ENCODE data around the gene ASB18. TPM values are rescaled to one million over a fixed set of nuclear protein-coding genes. Genes with fewer than 3 reads are reported as not detected.

Gene ASB18
- total RNA-seq, 1 experiment from 2014 or later = not detected

DNA sequence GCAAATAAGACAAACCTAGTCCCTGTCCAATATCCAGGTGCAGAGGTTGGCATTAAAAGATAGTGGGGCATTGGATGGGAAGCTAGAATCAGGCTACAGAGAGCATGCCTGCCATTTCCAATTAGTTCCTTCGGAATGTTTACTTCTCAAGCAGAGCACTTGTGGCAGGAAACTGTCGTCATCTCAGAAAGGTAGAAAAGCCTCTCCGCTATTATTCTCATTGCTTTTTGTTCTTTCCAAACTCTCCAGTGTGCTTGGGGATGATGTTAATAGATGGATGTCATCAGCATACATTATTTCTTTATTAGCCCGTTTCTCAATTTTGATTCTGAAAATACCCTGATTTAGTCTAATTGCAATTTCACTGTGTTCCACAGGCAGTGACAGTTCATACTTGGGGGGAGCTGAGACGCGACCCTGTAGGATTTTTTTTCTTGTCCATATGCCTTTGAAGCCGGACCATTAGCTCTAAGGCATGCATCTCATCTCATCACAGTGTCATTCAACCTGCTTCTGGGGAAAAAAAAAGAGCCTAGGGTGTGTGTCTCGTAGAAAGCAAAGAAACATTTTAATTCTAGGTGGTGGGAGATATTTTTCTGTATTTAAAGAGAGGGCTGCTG is 7.7 kb downstream of the ASB18 start:
- TF ChIP-seq, protein P1, sequence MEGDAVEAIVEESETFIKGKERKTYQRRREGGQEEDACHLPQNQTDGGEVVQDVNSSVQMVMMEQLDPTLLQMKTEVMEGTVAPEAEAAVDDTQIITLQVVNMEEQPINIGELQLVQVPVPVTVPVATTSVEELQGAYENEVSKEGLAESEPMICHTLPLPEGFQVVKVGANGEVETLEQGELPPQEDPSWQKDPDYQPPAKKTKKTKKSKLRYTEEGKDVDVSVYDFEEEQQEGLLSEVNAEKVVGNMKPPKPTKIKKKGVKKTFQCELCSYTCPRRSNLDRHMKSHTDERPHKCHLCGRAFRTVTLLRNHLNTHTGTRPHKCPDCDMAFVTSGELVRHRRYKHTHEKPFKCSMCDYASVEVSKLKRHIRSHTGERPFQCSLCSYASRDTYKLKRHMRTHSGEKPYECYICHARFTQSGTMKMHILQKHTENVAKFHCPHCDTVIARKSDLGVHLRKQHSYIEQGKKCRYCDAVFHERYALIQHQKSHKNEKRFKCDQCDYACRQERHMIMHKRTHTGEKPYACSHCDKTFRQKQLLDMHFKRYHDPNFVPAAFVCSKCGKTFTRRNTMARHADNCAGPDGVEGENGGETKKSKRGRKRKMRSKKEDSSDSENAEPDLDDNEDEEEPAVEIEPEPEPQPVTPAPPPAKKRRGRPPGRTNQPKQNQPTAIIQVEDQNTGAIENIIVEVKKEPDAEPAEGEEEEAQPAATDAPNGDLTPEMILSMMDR (IDR thresholded peaks at IDR 0.05; ENCODE audit: unreplicated experiment) = no peak
- Mint-ChIP-seq H3K4me1 (ENCODE audit: insufficient read depth, unreplicated experiment) (no peaks in the 10 kb centered on the region), H3K4me3 (ENCODE audit: unreplicated experiment) (no peak overlapping the region), H3K36me3 (ENCODE audit: insufficient read depth, unreplicated experiment) (no peaks in the 10 kb centered on the region), H3K27ac (ENCODE audit: low read depth, unreplicated experiment) (no peak overlapping the region), H3K9me3 (ENCODE audit: unreplicated experiment) (peaks cover 11% of the 10 kb centered on the region), H3K27me3 (ENCODE audit: insufficient read depth, unreplicated experiment) (peaks cover 57% of the 10 kb centered on the region)
- ChIA-PET CTCF (interaction anchor here (0.7 kb wide), 2 partner anchors 194 to 418 kb away, joined by 3 read pairs; no protein-coding TSS in a partner anchor), POLR2A (no interaction called here)
- intact Hi-C loops (cut with micrococcal nuclease) = no loop called here
- no peak for DNase-seq (ENCODE audit: unreplicated experiment)
- BruUV-seq (replicated peaks) = no TSS peak

DNA sequence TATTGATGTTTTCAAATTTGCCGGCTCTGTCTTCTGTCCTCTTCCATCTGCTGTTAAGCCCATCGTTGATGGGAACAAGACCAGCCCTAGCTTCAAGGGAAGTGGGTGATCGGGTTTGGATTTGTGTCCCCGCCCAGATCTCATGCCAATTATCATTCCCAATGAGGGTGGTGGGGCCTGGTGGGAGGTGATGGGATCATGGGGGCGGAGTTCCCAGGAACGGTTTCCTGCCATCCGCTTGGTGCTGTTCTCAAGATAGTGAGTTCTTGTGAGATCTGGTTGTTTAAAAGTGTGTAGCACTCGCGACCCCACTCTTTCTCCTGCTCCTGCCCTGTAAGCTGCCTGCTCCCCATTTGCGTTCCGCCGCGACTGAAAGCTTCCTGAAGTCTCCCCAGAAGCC is 9.5 kb downstream of the ASB18 start:
- peaks cover 50% of the 10 kb centered on the region for H3K27me3 Mint-ChIP-seq (ENCODE audit: insufficient read depth, unreplicated experiment)
- CTCF ChIA-PET = interaction anchor here (0.5 kb wide), 1 partner anchor 15 kb away, joined by 3 read pairs; no protein-coding TSS in a partner anchor
- POLR2A ChIA-PET = no interaction called here
- no peaks in the 10 kb centered on the region for H3K4me1 Mint-ChIP-seq (ENCODE audit: insufficient read depth, unreplicated experiment)
- H3K27ac Mint-ChIP-seq (ENCODE audit: low read depth, unreplicated experiment) = no peak overlapping the region
- intact Hi-C loops (cut with micrococcal nuclease) = no loop called here
- TF ChIP-seq, protein P1 (IDR thresholded peaks at IDR 0.05; ENCODE audit: unreplicated experiment) = no peak
- no TSS peak for BruUV-seq (replicated peaks)
- H3K4me3 Mint-ChIP-seq (ENCODE audit: unreplicated experiment) = no peak overlapping the region
- DNase-seq (ENCODE audit: unreplicated experiment) = no peak
- no peaks in the 10 kb centered on the region for H3K9me3 Mint-ChIP-seq (ENCODE audit: unreplicated experiment)
- H3K36me3 Mint-ChIP-seq (ENCODE audit: insufficient read depth, unreplicated experiment) = no peaks in the 10 kb centered on the region

DNA sequence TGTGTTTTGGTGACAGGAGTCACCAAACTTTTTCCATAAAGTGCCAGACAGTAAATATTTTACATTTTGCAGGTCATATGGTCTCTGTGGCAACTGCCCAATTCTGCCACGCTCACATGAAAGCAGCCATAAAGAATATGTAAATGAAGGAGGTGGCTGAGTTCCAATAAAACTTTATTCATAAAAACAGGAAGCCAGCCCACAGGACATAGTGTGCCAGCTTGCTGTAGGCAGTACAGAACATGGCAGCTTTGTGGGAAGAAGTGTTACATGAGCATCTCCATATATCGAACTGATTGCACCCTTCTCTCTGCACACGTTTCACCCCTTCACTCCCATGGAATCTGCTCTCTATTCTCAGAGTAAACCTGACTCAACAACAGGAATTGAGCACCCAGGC is 10.2 kb downstream of the ASB18 start:
- DNase-seq (ENCODE audit: unreplicated experiment) = no peak
- no peaks in the 10 kb centered on the region for H3K9me3 Mint-ChIP-seq (ENCODE audit: unreplicated experiment)
- no peak overlapping the region for H3K4me3 Mint-ChIP-seq (ENCODE audit: unreplicated experiment)
- no peaks in the 10 kb centered on the region for H3K36me3 Mint-ChIP-seq (ENCODE audit: insufficient read depth, unreplicated experiment)
- H3K27me3 Mint-ChIP-seq (ENCODE audit: insufficient read depth, unreplicated experiment) = peaks cover 52% of the 10 kb centered on the region
- ChIA-PET CTCF (interaction anchor here (0.5 kb wide), 1 partner anchor 16 kb away, joined by 3 read pairs; no protein-coding TSS in a partner anchor), POLR2A (no interaction called here)
- TF ChIP-seq, protein P1 (IDR thresholded peaks at IDR 0.05; ENCODE audit: unreplicated experiment) = no peak
- BruUV-seq (replicated peaks) = no TSS peak
- no peaks in the 10 kb centered on the region for H3K4me1 Mint-ChIP-seq (ENCODE audit: insufficient read depth, unreplicated experiment)
- H3K27ac Mint-ChIP-seq (ENCODE audit: low read depth, unreplicated experiment) = no peak overlapping the region
- intact Hi-C loops (cut with micrococcal nuclease) = no loop called here

DNA sequence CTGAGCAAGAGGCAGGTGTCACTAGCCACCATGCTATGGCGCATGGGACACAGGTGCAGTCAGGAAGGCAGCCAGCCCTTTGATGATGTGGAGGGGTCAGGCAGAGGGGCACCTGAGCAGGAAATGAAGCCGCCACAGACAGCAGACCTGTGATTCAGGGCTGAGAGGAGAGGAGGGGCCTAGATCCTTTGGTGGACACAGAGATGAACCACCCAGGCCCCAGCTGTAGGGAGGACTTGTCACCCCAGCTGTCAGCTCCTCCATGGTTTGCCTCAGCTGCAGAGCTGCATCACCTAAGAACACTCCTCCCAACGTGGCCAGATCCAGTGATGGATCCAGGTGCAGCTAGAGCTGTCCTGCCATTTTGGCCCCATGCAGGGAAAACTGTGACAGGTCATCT is 11.6 kb downstream of the ASB18 start:
- Mint-ChIP-seq H3K27ac (ENCODE audit: low read depth, unreplicated experiment) (no peak overlapping the region), H3K36me3 (ENCODE audit: insufficient read depth, unreplicated experiment) (no peaks in the 10 kb centered on the region), H3K4me3 (ENCODE audit: unreplicated experiment) (no peak overlapping the region), H3K27me3 (ENCODE audit: insufficient read depth, unreplicated experiment) (peaks cover 64% of the 10 kb centered on the region), H3K9me3 (ENCODE audit: unreplicated experiment) (no peaks in the 10 kb centered on the region), H3K4me1 (ENCODE audit: insufficient read depth, unreplicated experiment) (no peaks in the 10 kb centered on the region)
- BruUV-seq (replicated peaks) = no TSS peak
- ChIA-PET CTCF (no interaction called here), POLR2A (no interaction called here)
- TF ChIP-seq, protein P1 (IDR thresholded peaks at IDR 0.05; ENCODE audit: unreplicated experiment) = no peak
- intact Hi-C loops (cut with micrococcal nuclease) = no loop called here
- no peak for DNase-seq (ENCODE audit: unreplicated experiment)

All from MCF 10A (cell line).